GM04504 (cell line): ENCODE data around the gene BIN2.
"Not testable (repeated sequence)": the region's sequence is repeated elsewhere in the genome, so short reads cannot be mapped to it uniquely, and the experiment has no call there.

Experiments used
- DNase-seq: peaks from one replicate; pipeline ENCODE4 v3.0.0-alpha.2; 2012; ENCODE audit warnings: low read depth

Gene BIN2

DNA sequence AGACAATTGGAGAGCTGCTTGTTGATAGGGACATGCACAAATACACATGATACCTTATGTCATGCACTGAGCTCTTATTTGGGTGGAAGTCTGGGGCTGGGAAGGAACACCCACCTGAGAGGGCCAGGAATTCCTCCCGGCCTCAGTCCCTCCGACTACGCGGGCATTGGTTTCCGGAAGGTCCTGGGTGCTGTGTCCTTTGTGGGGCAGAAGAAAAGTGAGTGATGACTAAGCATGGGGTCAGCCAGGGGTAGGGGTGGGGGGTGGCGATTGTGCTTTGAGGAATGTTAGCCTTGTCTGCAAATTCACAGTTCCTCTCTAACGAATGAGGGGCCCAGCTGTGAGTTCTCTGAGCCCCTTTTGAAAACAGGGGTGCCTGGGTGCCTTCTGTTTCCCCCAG lies 21.7 kb upstream of the BIN2 start:
- DNase-seq = no peak

DNA sequence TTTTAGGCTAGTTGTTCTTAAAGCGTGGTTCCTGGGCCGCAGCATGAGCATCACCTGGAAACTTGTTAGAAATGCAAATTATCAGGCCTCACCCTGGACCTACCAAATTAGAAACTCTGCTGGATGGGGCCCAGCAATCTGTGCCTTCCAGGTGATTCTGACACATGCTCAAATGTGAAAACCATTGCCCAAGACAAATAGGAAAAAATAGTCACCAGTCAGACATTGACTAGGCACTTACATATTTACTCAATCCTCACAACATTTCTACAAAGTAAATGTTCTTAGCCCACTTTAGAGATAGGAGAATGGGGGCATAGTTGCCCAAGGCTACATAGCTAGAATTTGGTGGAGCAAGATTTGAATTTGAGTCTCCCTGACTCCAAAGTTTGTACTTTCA lies 19.2 kb upstream of the BIN2 start:
- no peak for DNase-seq

DNA sequence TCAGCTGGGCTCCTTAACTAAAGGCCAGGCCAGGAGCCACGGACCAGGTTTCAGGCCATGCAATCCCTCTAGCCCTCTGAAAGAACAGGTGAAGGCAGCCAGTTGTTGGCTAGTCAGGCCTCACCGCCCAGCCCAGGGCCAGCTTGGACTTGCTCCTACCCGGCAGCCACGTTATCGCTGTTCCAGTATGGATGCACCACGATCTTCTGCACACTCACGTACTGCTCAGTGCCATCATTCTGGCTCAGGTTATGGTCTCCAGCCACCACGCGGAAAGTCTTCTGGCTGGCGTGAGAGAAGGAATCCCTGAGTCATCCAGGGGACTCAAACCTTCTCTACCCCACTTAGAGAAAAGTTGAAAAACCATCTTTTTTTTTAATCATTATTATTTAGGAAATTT lies 18.4 kb upstream of the BIN2 start:
- no peak for DNase-seq

DNA sequence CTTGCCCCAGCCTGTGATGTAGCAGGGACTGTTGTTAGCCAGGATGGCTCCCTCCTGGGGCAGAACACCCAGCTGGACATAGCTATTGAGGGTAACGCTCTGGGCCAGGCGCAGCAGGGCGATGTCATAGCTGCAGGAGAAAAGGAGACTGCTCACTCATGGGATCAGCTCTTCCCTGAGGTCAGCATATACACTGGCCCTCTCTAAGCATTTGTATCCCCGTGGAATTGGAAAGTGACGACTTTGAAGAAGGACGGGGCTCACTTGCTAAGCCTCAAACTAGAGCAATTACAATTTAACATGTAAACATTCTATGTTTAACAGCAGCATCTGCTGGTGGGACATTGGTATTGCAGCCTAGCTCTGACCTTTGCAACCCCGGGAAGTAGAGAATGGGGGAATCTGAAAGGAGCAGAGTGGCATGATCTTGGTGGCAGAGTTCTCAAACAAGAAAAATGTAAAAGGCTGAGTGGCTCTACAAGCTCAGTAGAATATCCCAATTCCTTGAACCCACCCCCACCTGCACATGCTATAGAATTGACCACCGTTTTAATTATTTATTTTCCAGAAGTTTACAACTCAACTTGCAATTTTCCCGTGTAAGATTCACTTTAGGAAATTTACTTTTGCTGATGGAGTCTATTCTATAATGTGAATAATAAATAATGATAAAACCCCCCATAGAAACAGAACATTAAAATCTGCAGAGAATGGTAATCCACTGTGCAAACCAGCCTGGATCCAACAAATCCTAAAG lies 17.5 kb upstream of the BIN2 start:
- peak; percentile 42 for DNase-seq

DNA sequence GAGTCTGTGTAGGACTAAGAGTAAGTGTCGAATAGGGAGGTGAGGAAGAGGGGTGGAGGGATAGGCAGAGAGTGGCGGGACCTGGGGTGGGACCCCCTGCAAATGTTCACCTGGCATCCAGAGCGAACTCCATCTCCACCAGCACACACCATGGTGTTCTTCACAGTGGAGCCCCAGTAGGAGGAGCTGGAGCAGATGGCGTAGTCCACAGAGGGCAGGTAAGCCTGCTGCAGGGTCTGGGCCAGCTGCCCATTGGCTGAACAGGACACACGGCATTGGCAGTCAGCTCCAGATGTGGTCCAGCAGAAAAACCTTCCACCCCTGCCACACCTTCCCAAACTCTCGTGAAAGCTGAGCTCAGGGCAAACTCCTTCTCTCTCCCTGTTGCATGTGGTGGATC lies 15.8 kb upstream of the BIN2 start:
- no peak for DNase-seq

DNA sequence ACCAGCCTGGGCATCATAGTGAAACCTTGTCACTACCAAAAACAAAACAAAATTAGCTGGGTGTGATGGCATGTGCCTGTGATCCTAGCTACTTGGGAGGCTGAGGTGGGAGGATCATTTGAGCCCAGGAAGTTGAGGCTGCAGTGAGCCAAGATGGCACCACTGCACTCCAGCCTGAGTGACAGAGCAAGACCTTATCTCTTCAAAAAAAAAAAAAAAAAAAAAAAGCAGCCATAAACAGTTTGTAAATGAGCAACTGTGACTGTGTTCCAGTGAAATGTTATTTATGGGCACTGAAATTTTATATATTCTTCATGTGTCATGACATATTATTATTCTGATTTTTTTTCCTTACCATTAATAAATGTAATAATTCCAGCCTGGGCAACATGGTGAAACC lies 13.4 kb upstream of the BIN2 start:
- not testable (repeated sequence) for DNase-seq

DNA sequence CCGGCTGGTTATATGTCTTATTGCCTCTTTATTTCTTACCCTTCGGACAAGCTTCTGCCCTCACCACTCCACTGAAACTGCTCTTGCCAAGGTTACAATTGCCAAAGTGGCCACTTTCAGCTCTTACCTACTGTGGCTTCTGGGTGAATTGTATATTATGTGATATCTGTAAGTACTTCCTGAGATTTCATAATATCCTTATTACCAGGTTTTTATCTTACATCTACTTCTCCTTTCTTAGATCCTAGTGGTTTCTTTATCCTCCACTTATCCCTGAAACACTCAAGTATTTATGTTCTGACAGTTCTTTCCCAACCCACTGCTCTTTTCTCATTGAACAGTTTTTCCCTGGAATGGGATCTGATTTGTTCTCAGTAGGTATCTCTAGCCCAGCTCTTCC lies 12.0 kb upstream of the BIN2 start:
- no peak for DNase-seq

DNA sequence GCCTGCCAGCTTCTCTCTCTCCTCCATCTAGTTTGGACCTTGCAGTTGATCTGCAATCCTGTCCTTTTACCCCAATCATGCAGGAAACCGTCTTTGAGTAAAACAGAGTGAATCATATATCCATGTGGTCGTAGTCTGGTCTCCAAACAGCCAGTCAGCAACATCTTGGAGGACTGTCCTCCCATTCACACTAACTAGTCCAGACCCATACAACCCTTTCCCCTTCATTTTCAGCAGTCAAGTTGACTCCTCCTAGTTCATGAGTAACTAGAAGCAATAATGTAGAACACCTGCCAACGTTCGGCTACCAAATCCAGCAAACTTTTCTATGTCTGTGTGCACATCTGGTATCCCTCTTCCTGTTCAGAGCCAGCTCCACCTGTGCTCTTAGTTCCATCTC lies 10.8 kb upstream of the BIN2 start:
- no peak for DNase-seq

DNA sequence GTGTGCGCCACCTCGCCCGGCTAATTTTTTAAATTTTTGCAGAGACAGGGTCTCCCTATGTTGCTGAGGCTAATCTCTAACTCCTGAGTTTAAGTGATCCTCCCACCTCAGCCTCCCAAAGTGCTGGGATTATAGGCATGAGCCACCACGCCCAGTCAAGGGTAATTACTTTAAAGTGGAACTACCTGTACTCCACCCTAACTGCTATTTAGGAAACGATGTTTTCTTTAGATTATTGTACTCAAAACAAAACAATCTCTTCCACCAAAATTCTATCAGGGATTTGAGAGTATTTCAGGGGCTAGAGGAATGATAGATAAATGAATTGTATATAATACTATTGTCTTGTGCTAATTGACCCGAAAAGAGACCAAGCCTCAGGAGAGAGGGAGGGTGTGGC lies 9.6 kb upstream of the BIN2 start:
- no peak for DNase-seq

DNA sequence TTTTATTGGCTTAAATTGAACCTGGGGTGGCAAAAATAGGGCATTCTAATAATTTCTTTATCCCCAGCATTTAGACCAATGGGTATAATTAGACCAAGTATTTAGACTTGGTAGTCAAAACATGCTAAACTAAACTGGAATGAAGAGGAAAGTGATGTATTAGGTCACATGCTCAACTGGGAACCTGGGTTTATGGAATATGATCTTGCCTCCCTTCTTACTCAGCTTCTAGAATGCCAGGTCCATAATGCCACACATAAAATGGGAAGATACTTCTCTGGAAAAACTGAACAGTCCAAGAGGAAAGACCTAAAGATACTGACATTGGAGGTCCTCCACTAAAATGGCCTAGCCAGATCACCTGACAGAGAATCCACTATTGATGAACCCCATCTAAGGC lies 6.2 kb upstream of the BIN2 start:
- DNase-seq = no peak

DNA sequence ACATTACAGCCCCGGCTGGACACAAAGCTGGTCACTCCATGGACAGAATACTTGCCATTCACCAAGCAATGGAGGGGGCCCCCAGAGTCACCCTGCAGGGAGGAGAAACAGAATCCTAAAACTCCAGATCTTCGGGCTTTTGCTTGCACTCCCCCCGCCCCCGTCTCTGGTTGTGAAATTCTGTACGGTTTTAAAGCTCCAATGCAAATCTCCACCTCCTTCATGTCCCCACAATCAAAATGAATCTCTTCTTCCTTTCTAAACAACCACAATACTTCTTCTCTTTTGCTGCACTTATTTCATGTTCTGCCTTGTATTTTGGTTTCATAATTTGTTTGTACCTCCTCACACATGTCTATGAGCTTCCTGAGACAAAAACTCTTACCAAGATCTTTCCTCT lies 5.8 kb upstream of the BIN2 start:
- DNase-seq = no peak

DNA sequence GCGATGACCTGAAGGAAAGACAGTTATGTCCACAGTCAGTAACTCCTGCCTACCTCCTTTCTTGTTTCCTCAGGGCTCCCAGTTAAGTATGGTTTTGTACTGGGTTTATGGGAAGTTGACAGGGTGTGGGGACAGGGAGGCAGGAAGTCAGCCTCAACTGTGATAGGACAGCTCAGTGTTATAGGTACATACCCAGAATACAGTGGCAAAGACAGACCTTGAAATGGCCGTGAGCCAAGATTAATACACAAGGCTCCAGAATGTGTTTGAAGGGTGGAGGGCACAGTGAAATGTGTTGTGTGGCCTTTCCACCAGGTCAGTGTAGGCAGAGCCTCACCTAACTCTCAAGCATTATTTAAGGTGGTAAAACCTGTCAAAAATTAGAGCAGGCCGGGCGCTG lies 4.6 kb upstream of the BIN2 start:
- DNase-seq = no peak

DNA sequence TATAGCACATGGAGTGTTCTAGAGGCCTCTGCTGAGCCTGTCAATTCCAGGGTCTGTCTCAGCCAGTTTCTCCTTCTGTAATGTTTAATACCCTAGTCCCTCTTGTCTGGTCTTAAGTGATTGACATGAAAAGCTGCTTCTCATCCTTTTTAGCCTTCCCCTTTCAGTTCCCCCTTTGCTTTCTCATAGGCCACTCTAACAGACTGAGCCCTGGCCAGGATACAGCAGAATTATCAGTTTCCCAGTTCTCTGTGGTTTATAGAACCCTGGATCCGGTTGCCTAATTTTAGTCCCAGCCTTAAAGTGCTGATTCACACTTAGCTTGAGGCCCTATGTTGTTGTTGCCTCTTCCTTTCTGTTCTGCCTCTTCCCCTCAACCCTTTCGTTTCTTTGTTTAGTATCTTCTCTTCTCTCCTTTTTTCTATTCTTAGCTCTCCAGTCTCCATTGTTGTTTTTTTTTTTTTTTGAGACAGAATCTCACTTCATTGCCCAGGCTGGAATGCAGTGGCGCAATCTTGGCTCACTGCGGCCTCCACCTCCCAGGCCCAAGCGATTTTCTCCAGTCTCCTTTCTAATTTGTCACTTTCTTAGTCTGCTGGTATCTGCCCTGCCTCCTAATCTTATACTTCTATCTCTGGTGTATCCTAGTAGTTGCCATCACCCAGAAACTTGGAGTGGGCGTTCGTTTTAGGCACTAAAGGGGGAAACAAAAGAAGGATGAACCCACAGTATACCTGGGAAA lies 2.9 kb upstream of the BIN2 start:
- peak; percentile 47 for DNase-seq

DNA sequence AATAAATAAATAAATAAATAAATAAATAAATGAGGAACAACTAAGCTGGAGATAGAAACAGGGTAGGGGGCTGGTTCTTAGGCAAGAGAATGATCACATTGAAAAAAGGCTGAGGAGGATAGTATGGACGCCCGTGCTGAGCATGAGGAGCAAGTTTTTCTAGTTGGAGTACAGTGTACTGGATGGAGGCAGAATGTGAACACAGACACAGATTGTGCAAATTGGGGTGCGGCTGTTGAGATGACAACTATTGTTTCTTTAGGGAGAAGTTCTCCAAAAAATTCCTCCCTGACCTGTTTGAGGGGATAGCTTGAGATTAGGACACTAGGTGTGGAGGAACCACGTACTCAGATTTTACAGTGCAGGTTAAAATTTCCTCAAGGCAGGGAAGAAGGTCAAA lies 979 bp upstream of the BIN2 start:
- no peak for DNase-seq

DNA sequence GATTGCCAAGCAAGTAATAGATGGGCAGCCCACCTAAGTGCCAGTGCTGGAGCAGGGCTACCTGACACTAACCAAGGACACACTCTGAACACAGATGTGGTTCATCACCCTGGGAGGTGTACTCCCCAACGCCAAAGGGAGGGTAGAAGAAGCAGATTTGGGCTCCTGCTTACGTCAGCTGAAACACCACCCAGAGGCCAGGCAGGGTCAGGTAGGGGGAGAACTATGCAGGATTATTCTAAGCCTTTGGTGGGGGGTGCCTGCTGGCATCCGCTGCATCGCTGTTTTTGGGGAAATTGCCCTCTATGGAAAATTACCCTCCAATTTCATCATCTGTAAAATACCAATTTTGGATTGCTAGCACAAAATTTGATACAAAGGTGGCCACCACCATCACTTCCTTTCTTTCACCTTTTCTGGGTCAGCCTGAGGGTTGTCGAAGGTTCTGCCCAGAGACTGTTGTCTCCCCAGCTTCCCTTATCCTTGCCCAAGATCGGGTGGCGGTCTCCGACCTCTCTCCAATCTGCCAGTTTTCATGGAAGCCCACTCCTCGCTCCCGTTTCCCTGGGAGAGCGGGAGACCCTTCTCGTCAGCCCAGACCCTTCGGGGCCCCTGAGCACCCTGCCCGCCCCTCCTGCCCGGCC lies 535 bp downstream of the BIN2 start:
- no peak for DNase-seq

DNA sequence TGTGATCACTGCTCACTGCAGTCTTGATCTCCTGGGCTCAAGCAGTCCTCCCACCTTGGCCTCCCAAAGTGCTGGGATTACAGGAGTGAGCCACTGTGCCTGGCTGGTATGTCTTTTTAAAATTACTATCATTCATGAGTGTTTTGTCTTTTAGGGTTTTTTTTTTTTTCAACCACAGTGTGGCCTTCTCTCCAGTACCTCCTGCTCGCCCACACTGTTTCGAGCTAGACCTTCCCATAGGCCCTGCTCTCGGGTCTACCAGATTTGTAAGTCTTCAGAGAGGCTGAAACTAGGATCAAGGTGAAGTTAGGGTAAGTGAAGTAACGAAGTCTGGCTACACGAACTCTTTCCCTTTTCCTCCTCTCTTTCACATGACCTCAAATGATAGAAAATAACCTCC lies 1.5 kb downstream of the BIN2 start:
- no peak for DNase-seq

DNA sequence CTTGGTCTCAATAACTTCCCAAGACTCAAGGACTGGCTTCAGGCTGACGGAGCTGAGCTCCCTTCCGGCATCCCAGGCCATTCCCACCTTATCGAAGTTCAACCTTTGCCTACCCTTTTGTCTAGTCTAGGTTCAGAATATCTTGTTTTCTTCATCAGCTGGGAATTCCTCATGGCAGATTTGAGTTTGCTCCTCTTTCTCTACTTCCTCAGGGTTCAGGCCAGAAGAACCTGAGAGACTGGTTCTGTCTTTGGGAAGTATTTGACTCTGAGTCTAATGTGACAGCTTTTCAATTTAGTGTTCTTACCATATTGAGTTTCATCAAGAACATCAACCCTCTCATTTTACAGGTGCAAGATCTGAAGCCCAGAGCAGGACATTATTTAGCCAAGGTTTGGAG lies 2.1 kb downstream of the BIN2 start:
- DNase-seq = no peak

DNA sequence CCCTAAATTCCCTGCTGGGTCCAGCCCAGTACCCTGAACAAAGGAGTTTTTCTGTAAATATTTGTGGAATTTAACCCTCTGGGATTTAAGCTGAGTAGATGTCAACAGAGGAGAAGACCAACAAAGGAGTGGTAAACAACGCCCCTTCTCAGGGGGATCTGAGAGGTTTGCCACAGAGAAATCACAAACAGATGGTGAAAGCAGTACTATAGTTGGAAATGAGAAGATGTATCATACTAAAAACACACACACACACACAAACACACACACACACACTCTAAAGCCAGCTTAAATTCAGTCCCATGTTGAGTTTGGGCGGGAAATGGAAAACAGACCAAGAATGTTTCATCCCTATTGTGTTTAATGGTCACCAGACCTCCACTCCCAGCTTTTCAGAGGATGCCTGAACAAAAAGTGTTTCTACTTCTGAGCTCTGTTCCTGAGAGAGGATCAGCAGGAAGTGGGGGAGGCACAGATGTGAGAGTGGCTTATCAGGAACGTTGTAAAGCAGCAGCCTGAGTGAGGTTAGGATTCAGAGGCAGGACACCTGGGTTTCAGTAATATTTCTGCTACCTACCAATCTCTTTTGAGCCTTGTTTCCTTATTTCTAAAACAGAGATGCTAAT lies 3.2 kb downstream of the BIN2 start:
- peak; percentile 22 for DNase-seq

DNA sequence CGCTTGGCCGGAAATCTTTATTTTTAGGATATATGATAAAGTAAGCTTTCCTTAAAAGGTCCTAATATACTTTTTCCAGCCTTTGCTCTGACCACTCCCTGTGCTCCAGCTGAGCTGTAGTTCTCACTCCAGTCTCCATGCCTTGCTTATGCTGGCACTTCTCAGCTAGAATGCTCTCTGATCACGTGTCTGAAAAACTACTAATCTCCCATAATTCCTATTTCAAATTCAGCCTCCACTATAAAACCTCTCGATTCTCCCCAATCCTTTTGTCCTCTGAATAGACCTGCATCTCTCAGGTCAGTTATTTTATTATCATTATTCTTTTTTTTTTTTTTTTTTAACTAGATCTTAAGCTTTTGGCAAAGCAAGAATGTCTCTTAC lies 3.7 kb downstream of the BIN2 start:
- no peak for DNase-seq

DNA sequence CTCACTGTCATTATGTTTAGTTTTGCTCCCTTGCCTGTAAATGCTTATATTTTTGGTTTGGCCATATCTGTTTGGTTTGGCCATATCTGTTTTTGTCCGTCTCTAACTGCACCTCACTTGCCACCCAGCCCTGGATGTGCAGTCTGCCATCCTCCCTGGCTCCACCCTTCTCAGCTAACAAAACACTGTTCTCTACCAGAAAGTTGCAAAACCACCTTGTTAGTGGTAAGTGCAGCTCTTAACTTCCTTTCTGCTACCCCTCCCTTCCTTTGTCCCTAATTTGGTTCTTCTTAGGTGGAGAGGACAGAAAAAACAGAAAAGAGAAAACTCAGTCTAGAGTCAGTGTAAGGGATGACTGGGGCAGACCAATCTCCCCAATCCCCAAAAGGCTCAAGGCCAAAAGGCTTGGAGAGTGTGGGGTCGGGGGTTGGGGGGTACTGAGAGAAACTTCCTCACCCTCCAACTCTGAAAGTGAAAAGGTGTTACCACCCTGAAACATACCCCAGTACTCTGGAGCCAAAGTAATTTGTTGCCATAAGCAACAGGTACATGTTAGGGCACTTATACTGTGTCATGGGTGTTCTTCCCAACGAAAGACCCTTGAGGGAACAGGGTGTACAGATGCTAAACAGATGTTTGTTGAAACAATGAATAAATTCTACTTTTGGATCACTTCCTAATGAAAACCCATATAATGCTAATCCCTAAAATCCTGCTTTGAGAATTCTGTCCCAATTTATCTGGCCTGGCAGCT lies 5.0 kb downstream of the BIN2 start:
- DNase-seq = no peak

DNA sequence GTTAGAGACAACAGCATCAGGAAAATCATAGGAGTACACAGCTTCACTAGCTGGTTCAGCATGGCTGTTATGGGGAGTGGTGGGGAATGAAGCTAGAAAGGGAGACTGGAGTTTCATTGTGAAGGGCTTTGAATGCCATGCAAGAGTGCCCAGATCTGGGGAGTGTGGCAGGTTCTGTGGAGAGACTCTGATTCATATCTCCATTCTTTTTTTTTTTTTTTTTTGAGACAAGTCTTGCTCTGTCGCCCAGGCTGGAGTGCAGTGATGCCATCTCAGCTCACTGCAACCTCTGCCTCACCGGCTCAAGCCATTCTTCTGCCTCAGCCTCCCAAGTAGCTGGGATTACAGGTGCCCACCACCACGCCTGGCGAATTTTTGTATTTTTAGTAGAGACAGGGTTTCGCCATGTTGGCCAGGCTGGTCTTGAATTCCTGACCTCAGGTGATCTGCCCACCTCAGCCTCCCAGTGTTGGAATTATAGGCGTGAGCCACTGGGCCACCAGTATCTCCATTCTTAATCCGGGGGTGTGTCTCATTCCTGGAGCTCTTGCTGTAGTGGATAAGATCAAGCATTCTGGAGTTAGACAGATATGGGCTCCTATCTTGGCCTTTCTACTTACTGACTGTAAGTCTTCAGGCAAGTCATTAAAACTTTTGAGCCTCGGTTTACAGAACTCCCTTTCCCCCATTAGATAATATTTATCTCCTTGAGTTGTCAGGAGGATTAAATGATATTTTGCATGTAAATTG lies 5.7 kb downstream of the BIN2 start:
- DNase-seq = not testable (repeated sequence)

DNA sequence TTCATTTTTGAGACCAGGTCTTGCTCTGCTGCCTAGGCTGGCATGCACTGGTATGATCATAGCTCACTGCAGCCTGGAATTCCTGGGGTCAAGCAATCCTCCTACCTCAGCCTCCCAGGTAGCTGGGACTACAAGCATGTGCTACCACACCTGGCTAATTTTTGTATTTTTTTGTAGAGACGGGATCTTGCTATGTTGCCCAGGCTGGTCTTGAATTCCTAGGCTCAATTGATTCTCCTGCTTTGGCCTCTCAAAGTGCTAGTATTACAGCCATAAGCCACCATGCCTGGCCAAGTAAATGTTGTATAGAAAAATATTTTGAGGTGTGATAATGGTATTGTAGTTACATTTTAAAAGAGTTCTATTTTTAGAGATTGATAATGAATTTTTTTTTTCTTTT lies 12.6 kb downstream of the BIN2 start:
- no peak for DNase-seq
